Neuronal stem cell (in vitro differentiated cells): Measurements from ENCODE around the gene ABCC1.

Source experiments
- DNase-seq: peaks from one replicate; pipeline ENCODE4 v3.0.0-alpha.2; 2013; ENCODE audit warnings: low spot score
- H2AFZ ChIP-seq: one replicate; pipeline ENCODE4 v1.6.1; 2013; ENCODE audit warnings: mild to moderate bottlenecking, low read length, inconsistent platforms
- H2AK5ac ChIP-seq: 2 replicates; pipeline ENCODE4 v1.6.1; 2013; ENCODE audit warnings: low read depth, mild to moderate bottlenecking, inconsistent platforms, low read length, moderate library complexity, mixed read lengths
- H2BK120ac ChIP-seq: 2 replicates; pipeline ENCODE4 v1.6.1; 2013; ENCODE audit warnings: low read depth, mild to moderate bottlenecking, inconsistent platforms, low read length, moderate library complexity, mixed read lengths
- H2BK12ac ChIP-seq: one replicate; pipeline ENCODE4 v1.6.1; 2013; ENCODE audit warnings: low read length, inconsistent platforms
- H2BK15ac ChIP-seq: 2 replicates; pipeline ENCODE4 v1.6.1; 2013; ENCODE audit warnings: mild to moderate bottlenecking, low read length, inconsistent platforms, mixed read lengths
- H2BK5ac ChIP-seq: one replicate; pipeline ENCODE4 v1.6.1; 2013; ENCODE audit warnings: inconsistent platforms, mild to moderate bottlenecking, low read length, moderate library complexity
- H3K14ac ChIP-seq: one replicate; pipeline ENCODE4 v1.6.1; 2013; ENCODE audit warnings: low read length, inconsistent platforms
- H3K18ac ChIP-seq: 2 replicates; pipeline ENCODE4 v1.6.1; 2013; ENCODE audit warnings: low read length, inconsistent platforms
- H3K23ac ChIP-seq: 2 replicates; pipeline ENCODE4 v1.6.1; 2013; ENCODE audit warnings: low read depth, mild to moderate bottlenecking, mixed read lengths, low read length, inconsistent platforms; ENCODE audit not compliant: poor library complexity
- H3K27ac ChIP-seq: replicated peaks from 3 replicates; pipeline ENCODE4 v1.5.1; 2013; ENCODE audit warnings: low read length, inconsistent platforms
- H3K27me3 ChIP-seq, 3 experiments: 2 replicates each; pipeline ENCODE4 v1.6.1; 2013; ENCODE audit warnings: low read length in 3 of 3, mild to moderate bottlenecking in 2 of 3, inconsistent platforms in 1 of 3, low read depth in 1 of 3, mixed read lengths in 1 of 3, moderate library complexity in 1 of 3; ENCODE audit not compliant: control insufficient read depth in 3 of 3, insufficient read depth in 3 of 3
- H3K36me3 ChIP-seq, 2 donors: replicated peaks in 1 of 2; 2 replicates each; pipeline ENCODE4 v1.6.1; 2013; ENCODE audit warnings: low read length in 2 of 2; ENCODE audit not compliant: control insufficient read depth in 2 of 2, insufficient read depth in 2 of 2
- H3K4ac ChIP-seq: 2 replicates; pipeline ENCODE4 v1.6.1; 2013; ENCODE audit warnings: inconsistent platforms, mild to moderate bottlenecking, low read length, moderate library complexity
- H3K4me1 ChIP-seq, 2 donors: 1 replicate in 1 of 2; 2 replicates in 1 of 2; pipeline ENCODE4 v1.6.1; 2013; ENCODE audit warnings: low read length in 2 of 2, low read depth in 1 of 2; ENCODE audit not compliant: control insufficient read depth in 2 of 2, insufficient read depth in 1 of 2
- H3K4me2 ChIP-seq: one replicate; pipeline ENCODE4 v1.6.1; 2013; ENCODE audit warnings: mild to moderate bottlenecking, low read length, inconsistent platforms; ENCODE audit not compliant: insufficient read depth, poor library complexity, severe bottlenecking
- H3K4me3 ChIP-seq, 2 donors: 2 replicates each; pipeline ENCODE4 v1.5.1; 2013; ENCODE audit warnings: low read length in 2 of 2, mild to moderate bottlenecking in 2 of 2, inconsistent platforms in 1 of 2, moderate library complexity in 1 of 2
- H3K79me1 ChIP-seq: one replicate; pipeline ENCODE4 v1.6.1; 2013; ENCODE audit warnings: low read depth, mild to moderate bottlenecking, inconsistent platforms, low read length, moderate library complexity
- H3K9ac ChIP-seq: one replicate; pipeline ENCODE4 v1.6.1; 2013; ENCODE audit warnings: mild to moderate bottlenecking, low read depth, low read length, inconsistent platforms; ENCODE audit not compliant: poor library complexity
- H3K9me3 ChIP-seq, 2 donors: replicated peaks in 1 of 2; 2 replicates each; pipeline versions ENCODE3 to v1.6.1; 2013; ENCODE audit warnings: low read length in 2 of 2, mild to moderate bottlenecking in 2 of 2, inconsistent platforms in 1 of 2, low read depth in 1 of 2, mixed read lengths in 1 of 2, moderate library complexity in 1 of 2; ENCODE audit not compliant: control insufficient read depth in 2 of 2, insufficient read depth in 1 of 2
- H4K8ac ChIP-seq: one replicate; pipeline ENCODE4 v1.6.1; 2013; ENCODE audit warnings: low read depth, mild to moderate bottlenecking, inconsistent platforms, low read length, moderate library complexity
- H4K91ac ChIP-seq: one replicate; pipeline ENCODE4 v1.6.1; 2013; ENCODE audit warnings: low read length, low read depth, mild to moderate bottlenecking, inconsistent platforms; ENCODE audit not compliant: poor library complexity
- WGBS, 2 donors: extraction: QIAGEN DNeasy Blood & Tissue Kit; methylation state at CpG; one replicate each; pipeline ENCODE4 v1.1.7; 2013; ENCODE audit warnings: missing lambda C conversion rate in 2 of 2, mixed read lengths in 1 of 2; ENCODE audit not compliant: insufficient read length in 2 of 2, insufficient replicate concordance in 1 of 2; ENCODE audit errors: extremely low coverage in 2 of 2; 5-methylcytosine and 5-hydroxymethylcytosine counted together

Gene ABCC1

DNA sequence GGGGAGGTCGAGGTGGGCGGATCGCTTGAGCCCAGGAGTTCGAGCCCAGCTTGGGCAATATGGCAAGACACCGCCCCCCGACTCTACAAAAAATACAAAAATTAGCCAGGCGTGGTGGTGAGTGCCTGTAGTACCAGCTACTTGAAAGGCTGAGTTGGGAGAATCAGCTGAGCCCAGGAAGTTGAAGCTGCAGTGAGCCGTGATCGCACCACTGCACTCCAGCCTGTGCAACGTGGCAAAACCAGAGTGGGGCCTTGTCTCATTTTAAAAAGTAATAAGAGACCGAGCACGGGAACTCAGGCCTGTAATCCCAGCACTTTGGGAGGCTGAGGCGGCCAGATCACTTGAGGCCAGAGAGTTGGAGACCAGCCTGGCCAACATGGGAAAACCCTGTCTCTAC is 24.4 kb upstream of the ABCC1 start:
- Histone ChIP-seq H3K18ac (no peak overlapping the region), H2BK15ac (no peak overlapping the region), H3K27ac (no peak overlapping the region), H3K9ac (no peak overlapping the region), H3K4me1 (peaks cover 0 to 5% of the 10 kb centered on the region in 2 donors), H3K9me3 (no peaks in the 10 kb centered on the region), H3K4me3 (no peak overlapping the region), H3K4me2 (no peak overlapping the region), H3K79me1 (no peaks in the 10 kb centered on the region), H2BK5ac (no peak overlapping the region), H2BK120ac (no peak overlapping the region), H3K27me3 (peaks cover 0 to 6% (median 0%) of the 10 kb centered on the region in 3 experiments), H3K4ac (no peak overlapping the region), H2BK12ac (no peak overlapping the region), H2AK5ac (no peak overlapping the region), H3K23ac (no peak overlapping the region), H4K91ac (no peak overlapping the region), H3K36me3 (no peaks in the 10 kb centered on the region), H2AFZ (no peak overlapping the region), H3K14ac (no peak overlapping the region), H4K8ac (no peak overlapping the region)
- DNase-seq, result no peak
- WGBS, 2 donors, result no CpG with 5 or more reads among the region's 13 CpGs

DNA sequence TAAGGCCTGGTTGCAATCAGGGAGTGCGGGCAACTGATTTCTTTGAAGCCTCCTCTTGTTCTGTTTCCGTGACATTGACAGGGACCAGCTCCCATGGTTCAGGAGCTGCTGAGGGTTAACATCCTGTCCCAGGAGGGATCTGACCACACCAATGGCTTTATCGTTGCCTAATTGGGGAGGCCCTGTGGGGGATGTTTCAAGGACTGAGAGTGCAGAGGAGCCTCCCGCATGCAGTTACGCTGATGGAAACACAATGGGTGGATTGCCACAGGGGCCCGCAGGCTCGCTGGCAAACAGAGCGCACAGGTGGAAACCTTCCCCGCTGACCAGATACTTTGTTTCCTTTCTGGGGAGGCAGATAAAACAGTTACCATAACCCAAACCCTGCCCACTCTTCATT is 23.8 kb upstream of the ABCC1 start:
- H2BK120ac ChIP-seq, result no peak overlapping the region
- WGBS, 2 donors, result no CpG with 5 or more reads among the region's 9 CpGs

DNA sequence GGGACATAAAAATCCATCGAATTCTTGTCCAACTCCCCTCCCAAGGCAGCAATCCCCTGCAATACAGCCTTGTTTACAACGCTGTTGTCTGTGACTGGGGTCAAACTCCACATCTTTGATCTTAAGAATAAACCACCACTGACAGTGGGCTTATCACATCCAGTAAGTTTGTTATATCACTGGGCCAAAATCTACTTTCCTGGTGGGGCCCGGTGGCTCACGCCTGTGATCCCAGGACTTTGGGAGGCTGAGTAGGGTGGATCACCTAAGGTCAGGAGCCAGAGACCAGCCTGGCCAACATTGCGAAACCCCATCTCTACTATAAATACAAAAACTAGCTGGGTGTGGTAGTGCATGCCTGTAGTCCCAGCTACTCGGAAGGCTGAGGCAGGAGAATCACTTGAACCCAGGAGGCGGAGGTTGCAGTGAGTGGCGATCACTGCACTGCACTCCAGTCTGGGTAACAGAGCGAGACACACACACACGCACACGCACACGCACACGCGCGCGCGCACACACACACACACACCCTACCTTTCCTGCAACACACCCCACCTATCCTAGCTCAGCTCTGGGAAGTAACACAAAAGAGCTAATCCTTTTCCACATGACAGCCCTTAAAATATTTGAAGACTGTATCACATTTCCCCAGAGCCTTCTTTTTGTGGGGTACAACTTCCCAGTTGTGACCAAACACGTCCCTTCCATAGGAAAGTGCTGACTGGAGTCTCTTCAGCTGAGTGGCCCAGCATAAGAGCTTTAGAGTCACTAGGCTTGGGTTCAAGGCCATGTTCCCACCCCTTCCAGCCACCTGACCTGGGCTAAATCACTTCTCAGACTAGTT is 20.9 kb upstream of the ABCC1 start:
- DNase-seq, result no peak
- H3K4me3 ChIP-seq, result no peak overlapping the region
- no peak overlapping the region for H2BK5ac ChIP-seq
- no peak overlapping the region for H3K27ac ChIP-seq
- peaks cover 0 to 6% (median 0%) of the 10 kb centered on the region in 3 experiments for H3K27me3 ChIP-seq
- no peak overlapping the region for H2BK15ac ChIP-seq
- no peak overlapping the region for H2AK5ac ChIP-seq
- H3K23ac ChIP-seq, result no peak overlapping the region
- H2BK12ac ChIP-seq, result no peak overlapping the region
- no peak overlapping the region for H3K4me2 ChIP-seq
- no peak overlapping the region for H2AFZ ChIP-seq
- no peak overlapping the region for H3K14ac ChIP-seq
- WGBS, 2 donors, result no CpG with 5 or more reads among the region's 18 CpGs
- H3K4ac ChIP-seq, result no peak overlapping the region
- no peak overlapping the region for H4K91ac ChIP-seq
- no peak overlapping the region for H3K9ac ChIP-seq
- H3K4me1 ChIP-seq, result peaks cover 0 to 5% of the 10 kb centered on the region in 2 donors
- no peak overlapping the region for H2BK120ac ChIP-seq
- H3K36me3 ChIP-seq, result no peaks in the 10 kb centered on the region
- no peak overlapping the region for H4K8ac ChIP-seq
- no peak overlapping the region for H3K18ac ChIP-seq
- H3K9me3 ChIP-seq, result no peaks in the 10 kb centered on the region
- no peaks in the 10 kb centered on the region for H3K79me1 ChIP-seq

More for the DNA sequence above, 23.8 kb upstream of the ABCC1 start:
- H3K9ac ChIP-seq, result no peak overlapping the region
- H3K36me3 ChIP-seq, result no peaks in the 10 kb centered on the region
- H3K4me2 ChIP-seq, result no peak overlapping the region
- no peak overlapping the region for H4K8ac ChIP-seq
- H2AFZ ChIP-seq, result peak overlapping the region; percentile 43
- H3K18ac ChIP-seq, result peak overlapping the region; percentile 78
- H3K4me3 ChIP-seq, result no peak overlapping the region
- peaks cover 0 to 6% (median 0%) of the 10 kb centered on the region in 3 experiments for H3K27me3 ChIP-seq
- H3K27ac ChIP-seq, result no peak overlapping the region
- H3K4me1 ChIP-seq, result peaks cover 0 to 5% of the 10 kb centered on the region in 2 donors
- DNase-seq, result no peak
- no peaks in the 10 kb centered on the region for H3K9me3 ChIP-seq
- no peak overlapping the region for H2BK5ac ChIP-seq
- H2BK12ac ChIP-seq, result no peak overlapping the region
- no peak overlapping the region for H4K91ac ChIP-seq
- H3K23ac ChIP-seq, result no peak overlapping the region
- H3K79me1 ChIP-seq, result no peaks in the 10 kb centered on the region
- no peak overlapping the region for H3K14ac ChIP-seq
- no peak overlapping the region for H2BK15ac ChIP-seq
- no peak overlapping the region for H2AK5ac ChIP-seq
- H3K4ac ChIP-seq, result no peak overlapping the region

DNA sequence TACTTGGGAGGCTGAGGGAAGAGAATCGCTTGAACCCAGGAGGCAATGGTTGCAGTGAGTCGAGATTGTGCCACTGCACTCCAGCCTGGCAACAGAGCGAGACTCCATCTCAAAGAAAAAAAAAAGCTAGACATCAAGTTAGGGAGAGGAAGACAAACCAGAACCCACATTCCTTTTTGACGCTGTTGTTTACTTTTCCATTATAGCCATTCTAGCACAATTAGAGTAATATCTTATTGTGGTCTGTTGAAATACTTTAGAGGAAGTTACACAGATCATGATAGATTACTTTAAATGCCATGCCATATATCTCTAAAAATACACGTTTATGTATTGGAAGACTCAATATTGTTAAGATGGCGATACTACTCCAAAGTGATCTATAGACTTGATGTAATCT is 16.5 kb upstream of the ABCC1 start:
- Histone ChIP-seq H3K27me3 (no peaks in the 10 kb centered on the region), H2BK5ac (no peak overlapping the region), H4K91ac (no peak overlapping the region), H3K18ac (no peak overlapping the region), H3K36me3 (no peaks in the 10 kb centered on the region), H3K23ac (no peak overlapping the region), H3K4me2 (no peak overlapping the region), H4K8ac (no peak overlapping the region), H3K4me3 (no peak overlapping the region), H3K4me1 (no peaks in the 10 kb centered on the region), H2BK15ac (no peak overlapping the region), H2BK120ac (no peak overlapping the region), H3K4ac (no peak overlapping the region), H2BK12ac (no peak overlapping the region), H3K9ac (no peak overlapping the region), H2AK5ac (no peak overlapping the region), H3K79me1 (no peaks in the 10 kb centered on the region), H3K9me3 (peaks cover 0 to 6% of the 10 kb centered on the region in 2 donors), H3K14ac (no peak overlapping the region), H2AFZ (no peak overlapping the region), H3K27ac (no peak overlapping the region)
- DNase-seq, result no peak
- WGBS, 2 donors, result no CpG with 5 or more reads among the region's 6 CpGs
